Astrocyte of the cerebellum (primary cell): ENCODE data around the gene KDM2A.

Source experiments
- DNase-seq: peaks from one replicate; pipeline ENCODE4 v3.0.0-alpha.2; 2011; ENCODE audit warnings: low read depth
- H3K4me3 ChIP-seq: 2 replicates; pipeline ENCODE4 v1.5.1; 2011; ENCODE audit warnings: mild to moderate bottlenecking, low read depth, low read length, moderate library complexity
- in situ Hi-C: cut with HindIII; loops from 2 replicates; pipeline ENCODE4 v1.10.0; 2017; ENCODE audit warnings: low sequenced_read_pairs
- TF ChIP-seq, protein P1 (sequence below): IDR thresholded peaks from 2 replicates; pipeline ENCODE4 v1.5.1; 2012; ENCODE audit warnings: low read length, low read depth, moderate library complexity, mild to moderate bottlenecking; ENCODE audit errors: missing control alignments

KDM2A gene

DNA sequence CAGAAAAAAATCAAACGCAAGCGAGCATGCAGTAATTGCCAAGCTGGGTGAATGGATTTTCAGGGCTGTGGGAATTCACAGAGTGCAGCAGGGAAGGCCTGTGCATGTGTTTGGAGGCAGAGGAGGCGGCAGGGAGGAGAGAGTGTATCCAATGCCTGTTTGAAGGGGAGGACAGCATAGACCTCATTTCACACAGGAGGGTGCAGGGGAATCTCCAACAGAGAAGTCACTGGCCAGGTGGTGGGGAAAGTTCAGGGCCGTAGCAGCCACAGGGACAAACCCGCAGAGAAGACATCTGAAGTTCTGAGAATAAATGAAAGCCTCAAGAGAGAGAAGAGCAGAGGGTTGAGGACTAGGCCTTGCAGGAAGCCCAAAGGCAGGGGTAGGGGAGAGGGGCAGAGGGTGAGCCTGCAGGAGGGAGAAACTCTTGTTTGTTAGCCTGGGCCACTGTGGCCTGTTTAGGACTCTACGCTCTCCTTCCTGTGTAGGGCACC is 19.2 kb upstream of the KDM2A start:
- TF ChIP-seq, protein P1, sequence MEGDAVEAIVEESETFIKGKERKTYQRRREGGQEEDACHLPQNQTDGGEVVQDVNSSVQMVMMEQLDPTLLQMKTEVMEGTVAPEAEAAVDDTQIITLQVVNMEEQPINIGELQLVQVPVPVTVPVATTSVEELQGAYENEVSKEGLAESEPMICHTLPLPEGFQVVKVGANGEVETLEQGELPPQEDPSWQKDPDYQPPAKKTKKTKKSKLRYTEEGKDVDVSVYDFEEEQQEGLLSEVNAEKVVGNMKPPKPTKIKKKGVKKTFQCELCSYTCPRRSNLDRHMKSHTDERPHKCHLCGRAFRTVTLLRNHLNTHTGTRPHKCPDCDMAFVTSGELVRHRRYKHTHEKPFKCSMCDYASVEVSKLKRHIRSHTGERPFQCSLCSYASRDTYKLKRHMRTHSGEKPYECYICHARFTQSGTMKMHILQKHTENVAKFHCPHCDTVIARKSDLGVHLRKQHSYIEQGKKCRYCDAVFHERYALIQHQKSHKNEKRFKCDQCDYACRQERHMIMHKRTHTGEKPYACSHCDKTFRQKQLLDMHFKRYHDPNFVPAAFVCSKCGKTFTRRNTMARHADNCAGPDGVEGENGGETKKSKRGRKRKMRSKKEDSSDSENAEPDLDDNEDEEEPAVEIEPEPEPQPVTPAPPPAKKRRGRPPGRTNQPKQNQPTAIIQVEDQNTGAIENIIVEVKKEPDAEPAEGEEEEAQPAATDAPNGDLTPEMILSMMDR: no peak
- H3K4me3 ChIP-seq: no peak overlapping the region
- DNase-seq: no peak
- in situ Hi-C loops: no loop called here

DNA sequence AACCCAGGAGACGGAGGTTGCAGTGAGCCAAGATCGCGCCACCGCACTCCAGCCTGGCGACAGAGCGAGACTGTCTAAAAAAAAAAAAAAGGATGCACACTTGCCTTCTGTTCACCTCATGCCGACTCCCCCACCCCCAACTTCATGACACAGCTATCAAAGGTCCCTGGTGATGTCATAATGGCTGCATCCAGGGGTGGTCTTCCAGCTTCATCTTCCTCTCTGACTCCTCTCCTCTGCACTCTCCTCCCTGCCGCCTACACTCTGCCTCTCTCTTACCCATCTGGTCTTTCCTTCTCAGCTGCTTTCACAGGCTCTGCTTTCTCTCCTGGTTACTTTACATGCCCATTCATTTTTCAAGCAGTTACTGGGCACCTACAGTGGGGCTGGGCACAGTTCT is 16.4 kb upstream of the KDM2A start:
- no peak overlapping the region for H3K4me3 ChIP-seq
- in situ Hi-C loops: no loop called here
- no peak for DNase-seq
- TF ChIP-seq, protein P1: no peak

DNA sequence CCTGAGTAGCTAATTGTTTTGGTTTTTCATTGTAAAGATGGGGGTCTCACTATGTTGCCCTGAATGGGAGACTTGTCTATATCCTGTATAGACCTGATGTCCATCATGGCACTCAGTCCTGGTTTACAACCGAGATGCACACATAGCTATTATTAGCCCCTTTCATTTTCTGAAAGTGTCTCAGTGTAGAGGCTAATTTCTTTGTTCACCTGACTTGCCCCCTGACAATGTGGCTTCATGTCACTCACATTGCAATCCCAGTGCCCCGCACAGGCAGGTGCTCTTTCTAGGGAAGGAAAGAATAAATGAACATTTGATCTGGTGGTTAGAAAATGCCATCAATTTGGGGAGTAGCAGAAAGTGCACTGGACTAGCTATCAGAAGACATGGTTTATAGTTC is 13.1 kb upstream of the KDM2A start:
- in situ Hi-C loops: no loop called here
- H3K4me3 ChIP-seq: no peak overlapping the region
- TF ChIP-seq, protein P1: no peak
- DNase-seq: no peak

DNA sequence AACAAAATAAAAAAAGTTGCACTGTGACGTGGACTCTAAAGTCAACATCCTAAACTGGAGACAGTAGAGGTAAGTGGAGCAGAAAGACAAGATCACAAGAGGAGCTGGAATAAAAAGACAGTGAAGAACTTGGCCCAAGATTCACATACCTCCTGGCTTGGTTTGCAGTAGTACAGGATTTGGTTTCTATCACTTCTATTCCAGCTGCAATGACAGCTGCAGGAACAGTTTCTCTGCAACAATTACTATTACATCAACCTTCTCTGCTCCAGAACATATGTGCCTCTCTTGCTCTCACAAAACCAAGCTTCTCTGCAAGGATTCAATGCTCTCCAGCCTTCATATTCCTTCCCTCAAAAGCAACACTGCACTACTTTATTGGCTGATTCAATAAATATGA is 7.8 kb upstream of the KDM2A start:
- no peak for DNase-seq
- in situ Hi-C loops: loop anchor here (5.0 kb wide), 2 partner anchors 66 to 69 kb away; no protein-coding TSS in a partner anchor
- TF ChIP-seq, protein P1: no peak
- no peak overlapping the region for H3K4me3 ChIP-seq

DNA sequence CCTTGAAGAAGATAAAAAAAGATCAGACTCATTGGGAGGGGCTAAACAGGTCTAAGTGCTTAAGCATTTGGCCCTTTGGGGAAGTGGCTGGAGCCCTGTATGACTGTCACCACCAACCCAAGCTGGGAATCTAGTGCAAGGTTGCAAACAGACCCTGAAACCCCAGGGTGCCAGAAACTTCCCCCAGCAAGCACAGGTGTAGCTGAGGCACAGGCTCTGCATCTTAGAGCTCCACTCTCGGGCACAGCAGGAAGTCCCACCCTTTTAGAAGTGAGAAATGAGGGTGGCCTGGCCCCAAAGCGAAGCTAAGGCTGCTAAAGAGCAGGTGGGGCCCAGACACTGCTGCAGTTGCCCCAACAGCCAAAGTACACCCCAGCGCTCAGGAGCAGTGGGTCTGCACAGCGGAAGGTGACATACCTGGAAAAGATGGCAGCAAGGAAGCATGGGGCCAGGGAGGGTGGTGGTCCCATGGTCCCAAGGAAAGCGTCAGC is 5.8 kb upstream of the KDM2A start:
- in situ Hi-C loops: loop anchor here (5.0 kb wide), 2 partner anchors 64 to 71 kb away; no protein-coding TSS in a partner anchor

DNA sequence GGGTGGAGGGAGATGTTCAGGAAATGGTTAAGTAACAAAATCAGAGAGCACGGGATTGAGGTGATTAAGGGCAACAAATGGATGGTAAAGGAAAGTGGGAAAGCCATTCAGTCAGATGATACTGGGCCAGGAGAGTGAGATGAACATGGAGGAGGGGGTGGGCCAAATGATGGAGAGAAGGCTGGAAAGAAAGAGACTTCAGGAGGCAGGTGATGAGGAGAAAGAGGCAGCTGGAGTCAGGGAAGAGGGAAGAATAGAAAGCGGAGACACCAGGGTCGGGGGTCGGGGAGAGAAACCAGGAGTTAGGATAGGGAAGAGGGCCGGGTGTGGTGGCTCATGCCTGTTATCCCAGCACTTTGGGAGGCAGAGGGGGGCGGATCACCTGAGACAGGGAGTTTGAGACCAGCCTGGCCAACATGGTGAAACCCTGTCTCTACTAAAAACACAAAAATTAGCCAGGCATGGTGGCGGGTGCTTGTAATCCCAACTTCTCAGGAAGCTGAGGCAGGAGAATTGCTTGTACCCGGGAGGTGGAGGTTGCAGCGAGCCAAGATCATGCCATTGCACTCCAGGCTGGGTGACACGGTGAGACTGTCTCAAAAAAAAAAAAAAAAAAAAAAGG is 4.7 kb upstream of the KDM2A start:
- H3K4me3 ChIP-seq: no peak overlapping the region
- no peak for DNase-seq
- in situ Hi-C loops: loop anchor here (5.0 kb wide), 2 partner anchors 63 to 72 kb away; no protein-coding TSS in a partner anchor
- TF ChIP-seq, protein P1: no peak

More for the DNA sequence above, 5.8 kb upstream of the KDM2A start:
- no peak for DNase-seq
- H3K4me3 ChIP-seq: no peak overlapping the region
- TF ChIP-seq, protein P1: no peak
